GM12878 (cell line): ENCODE measurements around the gene RASAL2. TPM values are rescaled to one million over a fixed set of nuclear protein-coding genes. Genes with fewer than 3 reads are reported as not detected.
A peak's percentile ranks its signal among the peaks of the same experiment; 100 is the strongest.

Source experiments
- ATAC-seq: fragments of 200-7000 bp; cut with Tn5 transposase; 3 replicates; pipeline ENCODE4 v1.9.1; 2020; ENCODE audit warnings: mild to moderate bottlenecking, moderate library complexity
- BruUV-seq: library from RNA; stranded (reverse); fragments of 400-500 nt; replicated peaks from 2 replicates; lab custom pipeline; 2021; lab: Mats Ljungman, UMichigan
- CTCF ChIA-PET: fragments of 300-600 bp; sonication (Branson Sonifier 250); formaldehyde crosslinking; extraction: SDS; loops from one replicate; lab custom pipeline; 2021; ENCODE audit warnings: inconsistent platforms; lab: Yijun Ruan, JAX
- POLR2A ChIA-PET: fragments of 350-600 bp; formaldehyde crosslinking; extraction: SDS; loops from one replicate; lab custom pipeline; 2021; ENCODE audit warnings: inconsistent platforms; lab: Charles Lee
- RAD21 ChIA-PET: fragments of 300-600 bp; sonication (Branson Sonifier 250); formaldehyde crosslinking; loops from one replicate; lab custom pipeline; 2023; ENCODE audit warnings: antibody characterized with exemption; ENCODE audit not compliant: unreplicated experiment; lab: Charles Lee
- SMC1A ChIA-PET: fragments of 300-600 bp; sonication (Branson Sonifier 250); formaldehyde crosslinking; loops from one replicate; lab custom pipeline; 2023; ENCODE audit not compliant: unreplicated experiment, uncharacterized antibody; lab: Charles Lee
- DNase-seq: peaks from one replicate; pipeline ENCODE4 v3.0.0-alpha.2; 2011; ENCODE audit warnings: low read depth, low spot score
- FAIRE-seq: peaks from 3 replicates; lab custom pipeline; 2011; peaks lifted over from hg19 to GRCh38; lab: Jason Lieb, UNC
- H2AFZ ChIP-seq: 2 replicates; pipeline ENCODE4 v1.6.0; 2011; ENCODE audit warnings: low read depth, low read length, control low read depth; ENCODE audit not compliant: control insufficient read depth
- H3K27ac ChIP-seq: 2 replicates; pipeline ENCODE4 v1.5.1; 2011; ENCODE audit warnings: control low read depth; ENCODE audit not compliant: control insufficient read depth, insufficient read depth
- H3K27me3 ChIP-seq, 2 experiments: replicated peaks in 1 of 2; 2 replicates each; pipeline versions ENCODE4 v1.6.0 to v1.6.1; 2011; ENCODE audit warnings: low read length in 1 of 2; ENCODE audit not compliant: control insufficient read depth in 2 of 2, insufficient read depth in 2 of 2
- H3K36me3 ChIP-seq, 2 experiments: 2 replicates each; pipeline ENCODE4 v1.5.1; 2011; ENCODE audit warnings: low read length in 1 of 2; ENCODE audit not compliant: control insufficient read depth in 2 of 2, insufficient read depth in 2 of 2
- H3K4me1 ChIP-seq: 2 replicates; pipeline ENCODE4 v1.6.1; 2011; ENCODE audit warnings: mild to moderate bottlenecking, low read length, moderate library complexity, mixed read lengths; ENCODE audit not compliant: control insufficient read depth, insufficient read depth
- H3K4me2 ChIP-seq: 2 replicates; pipeline ENCODE4 v1.6.0; 2011; ENCODE audit warnings: control low read depth; ENCODE audit not compliant: control insufficient read depth, insufficient read depth
- H3K4me3 ChIP-seq: fragments of 200-600 bp; sonication (generic); 2 replicates; pipeline ENCODE4 v1.5.1; 2016
- H3K79me2 ChIP-seq: 2 replicates; pipeline ENCODE4 v1.6.0; 2011; ENCODE audit warnings: low read length; ENCODE audit not compliant: control insufficient read depth, insufficient read depth
- H3K9ac ChIP-seq: 2 replicates; pipeline ENCODE4 v1.8.0; 2011; ENCODE audit warnings: low read length, control low read depth, mixed read lengths; ENCODE audit not compliant: control insufficient read depth, insufficient read depth
- H3K9me3 ChIP-seq: replicated peaks from 3 replicates; pipeline ENCODE4 v1.5.1; 2011; ENCODE audit warnings: mild to moderate bottlenecking, low read length; ENCODE audit not compliant: control insufficient read depth, insufficient read depth
- H4K20me1 ChIP-seq: 2 replicates; pipeline ENCODE4 v1.6.0; 2011; ENCODE audit not compliant: control insufficient read depth, insufficient read depth
- BHLHE40 ChIP-seq, 2 experiments: fragments of 450-650 bp in 1 of 2; IDR thresholded peaks; 2 replicates each; pipeline ENCODE4 v1.6.1; 2011 to 2017; ENCODE audit warnings: low read depth in 2 of 2, borderline replicate concordance in 1 of 2, improper control_type of control experiment in 1 of 2, low read length in 1 of 2, mild to moderate bottlenecking in 1 of 2
- KAT2A ChIP-seq: conservative IDR thresholded peaks from 2 replicates; pipeline ENCODE4 v1.6.1; 2011; ENCODE audit warnings: low read depth, low read length; ENCODE audit not compliant: control insufficient read depth
- MXI1 ChIP-seq: fragments of 150-350 bp; IDR thresholded peaks from 2 replicates; pipeline ENCODE4 v1.6.1; 2011; ENCODE audit warnings: low read depth, mild to moderate bottlenecking, inconsistent platforms, low read length, improper control_type of control experiment
- MYC ChIP-seq: IDR thresholded peaks from 2 replicates; pipeline ENCODE4 v1.6.1; 2011; ENCODE audit warnings: mild to moderate bottlenecking, low read length, moderate library complexity, inconsistent platforms; ENCODE audit not compliant: insufficient read depth, insufficient replicate concordance, insufficient read length, severe bottlenecking
- RAD51 ChIP-seq: fragments of 450-650 bp; IDR thresholded peaks from 2 replicates; pipeline ENCODE4 v1.6.1; 2016; ENCODE audit warnings: moderate library complexity, mild to moderate bottlenecking, inconsistent platforms
- RUNX3 ChIP-seq: IDR thresholded peaks from 2 replicates; pipeline ENCODE4 v1.6.1; 2012; ENCODE audit warnings: low read length, inconsistent platforms
- ZBTB33 ChIP-seq: fragments of 450-650 bp; IDR thresholded peaks from 2 replicates; pipeline ENCODE4 v1.6.1; 2017; ENCODE audit warnings: mild to moderate bottlenecking
- ZBTB4 ChIP-seq: fragments of 450-650 bp; formaldehyde crosslinking; IDR thresholded peaks from 2 replicates; pipeline ENCODE4 v1.4.0; 2022; ENCODE audit warnings: mild to moderate bottlenecking, moderate library complexity
- ZSCAN29 ChIP-seq: fragments of 450-650 bp; IDR thresholded peaks from 2 replicates; pipeline ENCODE4 v1.6.1; 2017; ENCODE audit warnings: mild to moderate bottlenecking, moderate library complexity
- WGBS: methylation state at CpG from one replicate; pipeline ENCODE4 v1.1.6; 2016; ENCODE audit warnings: low lambda C conversion rate; ENCODE audit not compliant: insufficient replicate concordance, insufficient coverage; ENCODE audit errors: missing lambda C conversion rate; 5-methylcytosine and 5-hydroxymethylcytosine counted together
- in situ Hi-C: fragments of 300-500 bp; cut with MboI; formaldehyde crosslinking; loops from 9 replicates; pipeline ENCODE4 v1.14.3; 2018; ENCODE audit warnings: mixed read lengths
- intact Hi-C: fragments of 100-400 bp; cut with micrococcal nuclease; formaldehyde crosslinking; loops from one replicate; pipeline ENCODE4 v1.14.2; 2022; ENCODE audit not compliant: unreplicated experiment
- polyA plus RNA-seq, 11 experiments: library from polyadenylated mRNA; depleted of rRNA in 4 of 11; unstranded in 6 of 11; stranded (reverse) in 5 of 11; fragments of >200 nt; fragmentation: Nextera tagmentation in 4 of 11; fragmentation: Illumina TruSeq in 1 of 11; extraction: Ambion mirVana in 4 of 11; extraction: Trizol in 1 of 11; gene quantifications; 1 replicate in 1 of 11; 2 replicates in 10 of 11; pipeline versions ENCODE4 v1.2.1 to v1.2.3, GENCODE V29; 2011 to 2016; ENCODE audit warnings: inconsistent platforms in 2 of 11, missing spikeins in 2 of 11, low read depth in 1 of 11
- total RNA-seq, 4 experiments: library from RNA; depleted of rRNA in 3 of 4; stranded (reverse); fragments of >200 nt in 3 of 4; fragmentation: Illumina TruSeq in 1 of 4; extraction: Trizol in 1 of 4; gene quantifications; 2 replicates each; pipeline versions ENCODE4 v1.2.1 to v1.2.3, GENCODE V29; 2013 to 2021

Gene RASAL2
- total and polyA plus RNA-seq, 10 of the 15 experiments (the other 5 are each of a cell fraction or from before 2014, with no cell fraction given): 0.02 to 6.9 (median 0.17) TPM; not detected in 1

- intact Hi-C loops: loop anchor here (1.0 to 2.0 kb wide), 2 partner anchors 221 to 470 kb away; no protein-coding TSS in a partner anchor
- SMC1A ChIA-PET: interaction anchor here (1.0 to 3.5 kb wide), 8 partner anchors 168 to 482 kb away, joined by 3 to 20 read pairs (median 4); partner anchors contain the start of gene ANGPTL1
- BruUV-seq: no TSS peak
- no peaks in the 10 kb centered on the region for H3K4me1 ChIP-seq
- CTCF ChIA-PET: interaction anchor here (0.6 to 4.8 kb wide), 21 partner anchors 10 to 1278 kb away, joined by 3 to 59 read pairs (median 4); no protein-coding TSS in a partner anchor
- in situ Hi-C loops: loop anchor here (5.0 to 25.0 kb wide), 3 partner anchors 230 to 835 kb away; partner anchors contain the start of gene AXDND1
- RAD21 ChIA-PET: interaction anchor here (0.6 to 2.9 kb wide), 3 partner anchors 221 to 471 kb away, joined by 3 to 39 read pairs (median 6); no protein-coding TSS in a partner anchor
- DNase-seq: no peak
- H3K4me2 ChIP-seq: no peak overlapping the region
- H3K4me3 ChIP-seq: no peak overlapping the region
- POLR2A ChIA-PET: no interaction called here
- H3K9ac ChIP-seq: no peak overlapping the region
- FAIRE-seq: no peak
- H3K36me3 ChIP-seq: no peaks in the 10 kb centered on the region
- no peaks in the 10 kb centered on the region; a peak in 1 of 4 replicates for H3K27me3 ChIP-seq
- H3K27ac ChIP-seq: no peak overlapping the region
- no peaks in the 10 kb centered on the region for H4K20me1 ChIP-seq
- H3K79me2 ChIP-seq: no peaks in the 10 kb centered on the region
- 37% methylated on average over 10 of the region's 10 CpGs for WGBS
- TF ChIP-seq KAT2A (no peak), ZBTB33 (no peak), MYC (no peak), BHLHE40 (IDR thresholded peaks at IDR 0.05; ENCODE audit: borderline replicate concordance in 1 of 2, low read depth in 2 of 2, low read length in 1 of 2) (no peak), RAD51 (no peak), ZBTB4 (CRISPR knock-in tag) (no peak), RUNX3 (no peak), ZSCAN29 (no peak), MXI1 (no peak)
- peak; percentile 24 for ATAC-seq
- H3K9me3 ChIP-seq: no peaks in the 10 kb centered on the region
- H2AFZ ChIP-seq: peak overlapping the region; percentile 5; the same call in 1 of the 2 replicates
Measured at GRCh38 chr1:178531887-178532286, 438.0 kb downstream of the RASAL2 start.
